Activated T-cell treated with anti-CD3 and anti-CD28 coated beads, Interleukin-2, amount 50 U/mL, for 24 hours (primary cell): Measurements from ENCODE around the gene SETDB1.
A peak's percentile ranks its signal among the peaks of the same experiment; 100 is the strongest.
"Not testable (repeated sequence)": the region's sequence is repeated elsewhere in the genome, so short reads cannot be mapped to it uniquely, and the experiment has no call there.

Experiments
- DNase-seq: peaks from one replicate; pipeline ENCODE4 v3.0.0-alpha.2; 2020
- H3K27ac Mint-ChIP-seq: 2 replicates; pipeline ENCODE4 v1.8.0; 2020; ENCODE audit warnings: mild to moderate bottlenecking, mixed read lengths
- H3K27me3 Mint-ChIP-seq: 2 replicates; pipeline ENCODE4 v1.8.0; 2020; ENCODE audit warnings: mixed read lengths
- H3K36me3 Mint-ChIP-seq: 2 replicates; pipeline ENCODE4 v1.8.0; 2020; ENCODE audit warnings: low read depth, mixed read lengths
- H3K4me1 Mint-ChIP-seq: 2 replicates; pipeline ENCODE4 v1.8.0; 2020; ENCODE audit warnings: low read depth, mixed read lengths
- H3K4me3 Mint-ChIP-seq: 2 replicates; pipeline ENCODE4 v1.8.0; 2020; ENCODE audit warnings: mild to moderate bottlenecking, moderate library complexity, mixed read lengths
- H3K9me3 Mint-ChIP-seq: 2 replicates; pipeline ENCODE4 v1.8.0; 2020; ENCODE audit warnings: mixed read lengths

Gene SETDB1

GRCh38 chr1:150926097-150926741 is at the start of gene SETDB1:
SETDB1 (plus strand) TSS chr1:150926363; CDS start chr1:150927715, 1,352 bp downstream.
- Mint-ChIP-seq H3K27ac (peak within 1 kb of the TSS; percentile 97), H3K4me3 (peak within 1 kb of the TSS; percentile 95), H3K27me3 (no peaks in the 10 kb centered on the region), H3K36me3 (peaks cover 50% of the 10 kb centered on the region), H3K9me3 (no peaks in the 10 kb centered on the region), H3K4me1 (peaks cover 41% of the 10 kb centered on the region)
- peak; percentile 93 for DNase-seq

- not testable (repeated sequence) for H3K4me3 Mint-ChIP-seq, DNase-seq, H3K27ac Mint-ChIP-seq, H3K27me3 Mint-ChIP-seq, H3K9me3 Mint-ChIP-seq, H3K36me3 Mint-ChIP-seq
- H3K4me1 Mint-ChIP-seq: peaks cover 41% of the 10 kb centered on the region
Observed at GRCh38 chr1:150878931-150879330, 47.2 kb upstream of the SETDB1 start.

GRCh38 chr1:150881331-150882070 is 44.7 kb upstream of the SETDB1 start:
- Mint-ChIP-seq H3K9me3 (no peaks in the 10 kb centered on the region), H3K27ac (no peak overlapping the region), H3K36me3 (peaks cover 2% of the 10 kb centered on the region), H3K4me3 (no peak overlapping the region), H3K4me1 (peaks cover 22% of the 10 kb centered on the region), H3K27me3 (no peaks in the 10 kb centered on the region)
- no peak for DNase-seq

GRCh38 chr1:150883121-150883520 is 43.0 kb upstream of the SETDB1 start:
- H3K27ac Mint-ChIP-seq, H3K36me3 Mint-ChIP-seq, H3K9me3 Mint-ChIP-seq, DNase-seq, H3K4me3 Mint-ChIP-seq, H3K27me3 Mint-ChIP-seq: not testable (repeated sequence)
- peaks cover 19% of the 10 kb centered on the region for H3K4me1 Mint-ChIP-seq

- H3K4me3 Mint-ChIP-seq: no peak within 1 kb of the TSS
Observed at GRCh38 chr1:150887018-150887417, 39.1 kb upstream of the SETDB1 start, which contains the start of gene CTXND2. CTXND2 (plus strand) TSS chr1:150887136; CDS start chr1:150912315, 25,179 bp downstream.

GRCh38 chr1:150888727-150889126 is 37.4 kb upstream of the SETDB1 start:
- Mint-ChIP-seq H3K36me3 (no peaks in the 10 kb centered on the region), H3K9me3 (no peaks in the 10 kb centered on the region), H3K27ac (no peak overlapping the region), H3K4me3 (no peak overlapping the region), H3K4me1 (peaks cover 32% of the 10 kb centered on the region), H3K27me3 (no peaks in the 10 kb centered on the region)
- DNase-seq: no peak

More at GRCh38 chr1:150887018-150887417, 39.1 kb upstream of the SETDB1 start, which contains the start of gene CTXND2:
- Mint-ChIP-seq H3K36me3 (no peaks in the 10 kb centered on the region), H3K27me3 (no peaks in the 10 kb centered on the region), H3K27ac (no peak within 1 kb of the TSS), H3K4me1 (peaks cover 42% of the 10 kb centered on the region), H3K9me3 (no peaks in the 10 kb centered on the region)
- no peak for DNase-seq

- Mint-ChIP-seq H3K36me3 (no peaks in the 10 kb centered on the region), H3K4me3 (peak overlapping the region; percentile 35), H3K9me3 (no peaks in the 10 kb centered on the region), H3K27ac (peak overlapping the region; percentile 69), H3K4me1 (peaks cover 31% of the 10 kb centered on the region), H3K27me3 (no peaks in the 10 kb centered on the region)
- DNase-seq: no peak
Observed at GRCh38 chr1:150890033-150890416, 36.1 kb upstream of the SETDB1 start.

GRCh38 chr1:150893336-150893913 is 32.7 kb upstream of the SETDB1 start:
- H3K4me3 Mint-ChIP-seq: no peak overlapping the region
- no peaks in the 10 kb centered on the region for H3K9me3 Mint-ChIP-seq
- H3K27ac Mint-ChIP-seq: no peak overlapping the region
- no peaks in the 10 kb centered on the region for H3K27me3 Mint-ChIP-seq
- no peaks in the 10 kb centered on the region for H3K36me3 Mint-ChIP-seq
- H3K4me1 Mint-ChIP-seq: peaks cover 33% of the 10 kb centered on the region
- no peak for DNase-seq

- Mint-ChIP-seq H3K4me1 (peaks cover 15% of the 10 kb centered on the region), H3K9me3 (no peaks in the 10 kb centered on the region), H3K27me3 (no peaks in the 10 kb centered on the region), H3K27ac (no peak overlapping the region), H3K4me3 (no peak overlapping the region), H3K36me3 (no peaks in the 10 kb centered on the region)
- no peak for DNase-seq
Observed at GRCh38 chr1:150895618-150896017, 30.5 kb upstream of the SETDB1 start.

- not testable (repeated sequence) for DNase-seq, H3K27ac Mint-ChIP-seq, H3K9me3 Mint-ChIP-seq, H3K27me3 Mint-ChIP-seq, H3K4me3 Mint-ChIP-seq, H3K36me3 Mint-ChIP-seq, H3K4me1 Mint-ChIP-seq
Observed at GRCh38 chr1:150899795-150900194, 26.4 kb upstream of the SETDB1 start.

GRCh38 chr1:150902346-150902745 is 23.8 kb upstream of the SETDB1 start:
- Mint-ChIP-seq H3K4me3 (no peak overlapping the region), H3K27ac (no peak overlapping the region), H3K9me3 (no peaks in the 10 kb centered on the region), H3K4me1 (peaks cover 10% of the 10 kb centered on the region), H3K27me3 (no peaks in the 10 kb centered on the region), H3K36me3 (no peaks in the 10 kb centered on the region)
- DNase-seq: no peak

GRCh38 chr1:150902751-150903150 is 23.4 kb upstream of the SETDB1 start:
- Mint-ChIP-seq H3K9me3 (no peaks in the 10 kb centered on the region), H3K36me3 (no peaks in the 10 kb centered on the region), H3K4me1 (peaks cover 11% of the 10 kb centered on the region), H3K27ac (no peak overlapping the region), H3K4me3 (no peak overlapping the region), H3K27me3 (no peaks in the 10 kb centered on the region)
- no peak for DNase-seq

- peaks cover 17% of the 10 kb centered on the region for H3K4me1 Mint-ChIP-seq
Observed at GRCh38 chr1:150905301-150905700, 20.9 kb upstream of the SETDB1 start.

GRCh38 chr1:150906329-150906728 is 19.8 kb upstream of the SETDB1 start:
- no peak overlapping the region for H3K4me3 Mint-ChIP-seq
- no peaks in the 10 kb centered on the region for H3K36me3 Mint-ChIP-seq
- no peak overlapping the region for H3K27ac Mint-ChIP-seq
- DNase-seq: no peak
- H3K27me3 Mint-ChIP-seq: no peaks in the 10 kb centered on the region
- H3K4me1 Mint-ChIP-seq: peaks cover 17% of the 10 kb centered on the region
- H3K9me3 Mint-ChIP-seq: no peaks in the 10 kb centered on the region

More at GRCh38 chr1:150905301-150905700, 20.9 kb upstream of the SETDB1 start:
- Mint-ChIP-seq H3K9me3 (no peaks in the 10 kb centered on the region), H3K27me3 (no peaks in the 10 kb centered on the region), H3K36me3 (no peaks in the 10 kb centered on the region), H3K4me3 (no peak overlapping the region), H3K27ac (no peak overlapping the region)
- DNase-seq: no peak

GRCh38 chr1:150906813-150907212 is 19.4 kb upstream of the SETDB1 start:
- no peak for DNase-seq
- H3K4me1 Mint-ChIP-seq: peaks cover 17% of the 10 kb centered on the region
- H3K36me3 Mint-ChIP-seq: no peaks in the 10 kb centered on the region
- H3K4me3 Mint-ChIP-seq: no peak overlapping the region
- H3K27ac Mint-ChIP-seq: no peak overlapping the region
- H3K27me3 Mint-ChIP-seq: no peaks in the 10 kb centered on the region
- no peaks in the 10 kb centered on the region for H3K9me3 Mint-ChIP-seq
